G401 (cell line): ENCODE measurements around the gene TMEM234. TPM values are rescaled to one million over a fixed set of nuclear protein-coding genes. Genes with fewer than 3 reads are reported as not detected.

Source experiments
- DNase-seq: peaks from one replicate; pipeline ENCODE4 v3.0.0-alpha.2; 2015; ENCODE audit warnings: low spot score
- in situ Hi-C: cut with HindIII; loops from 2 replicates; pipeline ENCODE4 v1.10.0; 2016; ENCODE audit warnings: low sequenced_read_pairs, mixed read lengths
- total RNA-seq: library from RNA; depleted of rRNA; stranded (reverse); fragments of >200 nt; shearing (Covaris generic); gene quantifications from 2 replicates; pipeline ENCODE4 v1.2.3, GENCODE V29; 2014

TMEM234 gene
- total RNA-seq, 1 experiment from 2014 or later: 11.8 TPM

GRCh38 chr1:32241001-32241763 is 19.0 kb upstream of the TMEM234 start:
- in situ Hi-C loops: no loop called here
- DNase-seq: no peak

- DNase-seq: peak; percentile 33
- in situ Hi-C loops: no loop called here
These were observed 18.2 kb upstream of the TMEM234 start for GRCh38 chr1:32240140-32240951.

- in situ Hi-C loops: no loop called here
- DNase-seq: no peak
These were observed 17.6 kb upstream of the TMEM234 start for GRCh38 chr1:32239790-32240139.

- in situ Hi-C loops: no loop called here
- DNase-seq: peak; percentile 16
These were observed 17.2 kb upstream of the TMEM234 start for GRCh38 chr1:32239337-32239736.

GRCh38 chr1:32234792-32235191 is 12.6 kb upstream of the TMEM234 start:
- in situ Hi-C loops: no loop called here
- DNase-seq: peak; percentile 20

GRCh38 chr1:32232558-32233304 is 10.6 kb upstream of the TMEM234 start:
- in situ Hi-C loops: no loop called here
- no peak for DNase-seq

- DNase-seq: no peak
- in situ Hi-C loops: no loop called here
These were observed 9.8 kb upstream of the TMEM234 start for GRCh38 chr1:32231843-32232432.

- no peak for DNase-seq
- in situ Hi-C loops: no loop called here
These were observed 6.6 kb upstream of the TMEM234 start for GRCh38 chr1:32228771-32229170.

- in situ Hi-C loops: no loop called here
- no peak for DNase-seq
These were observed 2.1 kb upstream of the TMEM234 start for GRCh38 chr1:32224285-32224684.

- in situ Hi-C loops: no loop called here
- no peak for DNase-seq
These were observed 1.5 kb upstream of the TMEM234 start for GRCh38 chr1:32223683-32224082.

- in situ Hi-C loops: no loop called here
- DNase-seq: no peak
These were observed 573 bp downstream of the TMEM234 start for GRCh38 chr1:32221581-32221979.

GRCh38 chr1:32220746-32221580 is 1.2 kb downstream of the TMEM234 start:
- in situ Hi-C loops: no loop called here
- no peak for DNase-seq

- in situ Hi-C loops: no loop called here
- no peak for DNase-seq
These were observed 3.1 kb downstream of the TMEM234 start for GRCh38 chr1:32219022-32219421.

- in situ Hi-C loops: no loop called here
- no peak for DNase-seq
These were observed 5.6 kb downstream of the TMEM234 start for GRCh38 chr1:32216566-32216965.

GRCh38 chr1:32215629-32216480 is 6.3 kb downstream of the TMEM234 start:
- DNase-seq: peak; percentile 50
- in situ Hi-C loops: no loop called here

GRCh38 chr1:32208891-32209328 is 13.2 kb downstream of the TMEM234 start, which contains the start of gene DCDC2B:
TSS of gene DCDC2B (plus strand) at chr1:32209089. CDS start at chr1:32209094, 5 bp downstream.
- in situ Hi-C loops: no loop called here
- DNase-seq: peak; percentile 61

GRCh38 chr1:32208469-32208868 is 13.7 kb downstream of the TMEM234 start:
- in situ Hi-C loops: no loop called here
- DNase-seq: no peak
